Measurements from ENCODE around the gene TCEAL9. TPM values are rescaled to one million over a fixed set of nuclear protein-coding genes. Genes with fewer than 3 reads are reported as not detected.
"Not testable (repeated sequence)": the region's sequence is repeated elsewhere in the genome, so short reads cannot be mapped to it uniquely, and the experiment has no call there.

Gene TCEAL9
- total and polyA plus RNA-seq, 12 donors = 14.8 to 56.9 (median 24.8) TPM

- Histone ChIP-seq H3K27ac (no peak overlapping the region), H3K4me1 (peaks cover 0 to 9% (median 0%) of the 10 kb centered on the region in 9 donors), H3K9me3 (no peaks in the 10 kb centered on the region), H3K4me3 (no peak overlapping the region), H3K36me3 (peaks cover 0 to 4% (median 0%) of the 10 kb centered on the region in 9 donors), H3K27me3 (peaks cover 0 to 5% (median 0%) of the 10 kb centered on the region in 7 donors)
- intact Hi-C loops (cut with DNase I) = no loop called here
- no peak for ATAC-seq
- WGBS, 2 donors = 74 to 87% methylated on average over 2 of the region's 2 CpGs
- TF ChIP-seq, protein P1, sequence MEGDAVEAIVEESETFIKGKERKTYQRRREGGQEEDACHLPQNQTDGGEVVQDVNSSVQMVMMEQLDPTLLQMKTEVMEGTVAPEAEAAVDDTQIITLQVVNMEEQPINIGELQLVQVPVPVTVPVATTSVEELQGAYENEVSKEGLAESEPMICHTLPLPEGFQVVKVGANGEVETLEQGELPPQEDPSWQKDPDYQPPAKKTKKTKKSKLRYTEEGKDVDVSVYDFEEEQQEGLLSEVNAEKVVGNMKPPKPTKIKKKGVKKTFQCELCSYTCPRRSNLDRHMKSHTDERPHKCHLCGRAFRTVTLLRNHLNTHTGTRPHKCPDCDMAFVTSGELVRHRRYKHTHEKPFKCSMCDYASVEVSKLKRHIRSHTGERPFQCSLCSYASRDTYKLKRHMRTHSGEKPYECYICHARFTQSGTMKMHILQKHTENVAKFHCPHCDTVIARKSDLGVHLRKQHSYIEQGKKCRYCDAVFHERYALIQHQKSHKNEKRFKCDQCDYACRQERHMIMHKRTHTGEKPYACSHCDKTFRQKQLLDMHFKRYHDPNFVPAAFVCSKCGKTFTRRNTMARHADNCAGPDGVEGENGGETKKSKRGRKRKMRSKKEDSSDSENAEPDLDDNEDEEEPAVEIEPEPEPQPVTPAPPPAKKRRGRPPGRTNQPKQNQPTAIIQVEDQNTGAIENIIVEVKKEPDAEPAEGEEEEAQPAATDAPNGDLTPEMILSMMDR (IDR thresholded peaks at IDR 0.05) = no peak
- no peak for DNase-seq
Measured at GRCh38 chrX:103378990-103379389, 22.7 kb downstream of the TCEAL9 start.

- H3K9me3 ChIP-seq = no peaks in the 10 kb centered on the region
- H3K27ac ChIP-seq = no peak overlapping the region
- DNase-seq = no peak
- peaks cover 0 to 4% (median 0%) of the 10 kb centered on the region in 9 donors for H3K36me3 ChIP-seq
- no peak overlapping the region for H3K4me3 ChIP-seq
- peaks cover 0 to 2% (median 0%) of the 10 kb centered on the region in 9 donors for H3K4me1 ChIP-seq
- no peak for ATAC-seq
- intact Hi-C loops (cut with DNase I) = no loop called here
- TF ChIP-seq, protein P1 (IDR thresholded peaks at IDR 0.05) = no peak
- H3K27me3 ChIP-seq = peaks cover 0 to 17% (median 0%) of the 10 kb centered on the region in 7 donors
- WGBS, 2 donors = 90 to 98% methylated on average over 1 of the region's 1 CpG
Measured at GRCh38 chrX:103382877-103383276, 26.6 kb downstream of the TCEAL9 start.

DNA sequence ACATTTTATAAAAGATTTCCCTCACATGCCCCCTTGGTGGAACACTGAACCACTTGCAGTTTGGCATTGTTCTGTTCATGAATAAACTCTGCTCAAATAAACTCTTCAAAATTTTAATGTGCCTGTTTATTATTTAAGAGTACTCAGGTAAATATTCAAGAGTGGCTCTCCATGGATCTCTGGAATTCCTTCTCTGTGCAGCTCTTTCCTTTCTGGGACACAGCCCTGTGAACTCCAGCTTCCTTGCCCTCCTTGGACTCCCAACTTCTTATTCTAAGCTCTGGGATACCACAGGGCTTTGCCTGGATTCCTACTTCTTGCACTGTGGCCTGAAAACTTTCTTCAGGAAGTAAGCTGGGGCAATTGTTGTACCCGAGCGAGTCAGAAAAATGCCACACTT is 28.4 kb downstream of the TCEAL9 start:
- DNase-seq (no peak), ATAC-seq (no peak)
- Histone ChIP-seq H3K4me3 (no peak overlapping the region), H3K9me3 (no peaks in the 10 kb centered on the region), H3K4me1 (no peaks in the 10 kb centered on the region), H3K27ac (no peak overlapping the region), H3K36me3 (no peaks in the 10 kb centered on the region), H3K27me3 (peaks cover 0 to 35% (median 0%) of the 10 kb centered on the region in 7 donors)
- TF ChIP-seq, protein P1 (IDR thresholded peaks at IDR 0.05) = no peak
- 64 to 70% methylated on average over 2 of the region's 2 CpGs for WGBS, 2 donors
- intact Hi-C loops (cut with DNase I) = no loop called here

GRCh38 chrX:103385283-103385830 is 29.1 kb downstream of the TCEAL9 start:
- H3K4me1 ChIP-seq; H3K4me3 ChIP-seq; DNase-seq; H3K9me3 ChIP-seq; ATAC-seq; intact Hi-C loops (cut with DNase I); H3K27ac ChIP-seq; H3K36me3 ChIP-seq: not testable (repeated sequence)
- H3K27me3 ChIP-seq = peaks cover 0 to 41% (median 0%) of the 10 kb centered on the region in 7 donors
- WGBS, 2 donors = 70 to 74% methylated on average over 5 of the region's 5 CpGs

DNA sequence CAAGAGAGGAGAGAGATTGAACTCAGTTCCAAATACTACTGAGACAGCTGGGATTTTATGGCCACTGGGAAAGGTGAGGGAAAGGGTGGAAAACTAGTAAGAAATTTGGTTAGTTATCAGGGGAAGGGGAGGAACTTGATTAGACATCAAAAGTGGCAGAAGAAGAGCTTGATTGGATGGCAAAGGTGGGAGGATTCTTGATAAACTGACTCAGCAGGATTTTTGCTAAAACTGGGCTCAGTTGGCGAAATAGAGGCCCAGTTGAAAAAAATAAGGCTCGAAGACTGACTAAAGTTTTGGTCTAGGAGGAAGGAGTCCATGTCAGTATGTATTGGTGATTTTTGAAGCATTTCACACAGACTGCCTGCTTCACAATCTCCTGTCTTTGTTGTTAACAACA is 30.0 kb downstream of the TCEAL9 start:
- H3K4me1 ChIP-seq = no peaks in the 10 kb centered on the region
- TF ChIP-seq, protein P1 (IDR thresholded peaks at IDR 0.05) = no peak
- intact Hi-C loops (cut with DNase I) = no loop called here
- H3K27me3 ChIP-seq = peaks cover 0 to 48% (median 0%) of the 10 kb centered on the region in 7 donors
- no peaks in the 10 kb centered on the region for H3K36me3 ChIP-seq
- DNase-seq = no peak
- no peaks in the 10 kb centered on the region for H3K9me3 ChIP-seq
- H3K27ac ChIP-seq = no peak overlapping the region
- no peak for ATAC-seq
- WGBS, 2 donors = 90 to 100% methylated on average over 2 of the region's 2 CpGs
- H3K4me3 ChIP-seq = no peak overlapping the region
